NCI-H1105 (cell line): ENCODE results near the gene PNLIPRP3.
"Not testable (repeated sequence)": the region's sequence is repeated elsewhere in the genome, so short reads cannot be mapped to it uniquely, and the experiment has no call there.

ENCODE experiments used
- DNase-seq: peaks from one replicate; lab custom pipeline; 2025; lab: John Stamatoyannopoulos, UW

PNLIPRP3 gene

GRCh38 chr10:116427671-116428070 is at the start of gene PNLIPRP3:
Gene PNLIPRP3 (plus strand): TSS chr10:116427847. CDS start chr10:116428013, 166 bp downstream.
- no peak for DNase-seq

DNA sequence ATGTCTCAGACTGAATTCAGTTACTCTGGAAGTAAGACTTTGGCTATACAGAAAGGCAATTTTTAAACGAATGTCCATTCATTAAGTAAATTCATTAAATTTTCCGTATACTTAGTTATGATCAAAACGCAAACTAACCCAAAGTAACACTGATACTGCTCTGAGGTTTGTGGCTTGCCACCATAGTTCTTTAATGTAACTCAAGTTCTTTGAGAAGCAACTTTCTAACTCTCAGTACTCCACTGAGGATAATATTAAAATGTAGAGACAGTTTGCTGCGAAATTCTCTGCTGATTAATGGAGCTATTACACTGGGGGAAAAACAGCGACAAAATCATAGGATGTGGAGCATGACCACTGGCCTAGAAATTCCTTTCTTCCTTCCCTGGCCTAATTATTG is 45.4 kb upstream of the PNLIPRP3 start:
- no peak for DNase-seq

- no peak for DNase-seq
Observed at GRCh38 chr10:116385311-116385710, 42.3 kb upstream of the PNLIPRP3 start.

DNA sequence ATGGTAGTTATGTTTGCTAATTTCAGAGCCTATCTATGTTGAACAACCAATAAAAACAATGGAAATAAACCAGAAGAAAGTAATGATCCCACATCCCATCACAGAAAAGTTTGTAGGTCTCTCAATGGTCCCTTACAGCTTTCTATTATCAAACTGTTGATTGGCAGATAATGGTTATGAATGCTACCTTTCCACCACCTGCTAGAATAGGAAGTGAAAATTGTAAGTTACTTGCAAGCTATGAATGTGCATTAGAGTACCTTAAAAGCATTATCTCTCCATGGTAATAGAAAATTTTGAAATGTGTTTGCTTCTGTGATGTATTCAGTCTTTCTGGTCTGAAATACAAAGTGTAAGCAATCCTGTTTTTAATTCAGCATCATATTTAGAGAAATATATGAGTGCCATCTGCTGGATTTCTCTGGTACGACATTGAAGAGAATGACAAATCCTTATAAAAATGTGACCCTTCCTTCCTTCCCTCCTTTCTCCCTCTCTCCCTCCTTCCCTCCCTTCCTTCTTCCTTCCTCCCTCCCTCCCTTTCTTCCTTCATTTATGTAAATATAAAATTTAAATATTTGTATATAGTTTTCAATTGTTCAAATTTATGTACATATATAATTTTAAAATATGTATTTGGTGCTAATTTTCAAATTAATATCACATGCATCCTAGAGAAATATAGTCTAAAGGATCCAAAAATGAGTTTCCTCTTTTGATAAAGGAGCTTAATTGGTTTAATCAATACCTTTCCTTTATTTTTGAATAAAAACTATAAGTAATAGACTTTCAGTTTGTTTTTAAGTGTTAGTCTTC is 41.4 kb upstream of the PNLIPRP3 start:
- DNase-seq = peak; percentile 17

GRCh38 chr10:116393246-116393831 is 34.3 kb upstream of the PNLIPRP3 start:
- not testable (repeated sequence) for DNase-seq

- DNase-seq = no peak
Observed at GRCh38 chr10:116395223-116395985, 32.2 kb upstream of the PNLIPRP3 start.

DNA sequence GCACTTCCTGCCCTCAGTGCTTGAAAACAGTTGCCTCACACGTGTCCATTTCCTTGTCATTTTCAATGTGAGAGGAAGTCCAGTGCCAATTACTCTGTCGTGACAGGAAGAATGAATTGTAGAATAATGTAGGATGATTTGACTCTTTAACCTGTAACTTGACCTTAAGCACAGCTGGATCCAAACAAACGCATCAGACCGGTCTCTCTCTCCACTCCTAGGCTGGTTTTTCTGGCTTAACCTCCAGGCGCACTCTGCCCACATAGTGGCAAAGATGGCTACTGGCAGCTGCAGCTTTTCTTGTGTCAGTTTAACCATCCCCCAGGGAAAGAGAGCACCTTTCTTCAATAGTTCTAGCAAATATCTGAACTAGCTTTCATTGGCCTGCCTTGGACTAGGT is 29.4 kb upstream of the PNLIPRP3 start:
- no peak for DNase-seq

- no peak for DNase-seq
Observed at GRCh38 chr10:116402858-116403257, 24.8 kb upstream of the PNLIPRP3 start.

GRCh38 chr10:116403740-116404250 is 23.9 kb upstream of the PNLIPRP3 start:
- no peak for DNase-seq

- DNase-seq = no peak
Observed at GRCh38 chr10:116408719-116409118, 18.9 kb upstream of the PNLIPRP3 start.

DNA sequence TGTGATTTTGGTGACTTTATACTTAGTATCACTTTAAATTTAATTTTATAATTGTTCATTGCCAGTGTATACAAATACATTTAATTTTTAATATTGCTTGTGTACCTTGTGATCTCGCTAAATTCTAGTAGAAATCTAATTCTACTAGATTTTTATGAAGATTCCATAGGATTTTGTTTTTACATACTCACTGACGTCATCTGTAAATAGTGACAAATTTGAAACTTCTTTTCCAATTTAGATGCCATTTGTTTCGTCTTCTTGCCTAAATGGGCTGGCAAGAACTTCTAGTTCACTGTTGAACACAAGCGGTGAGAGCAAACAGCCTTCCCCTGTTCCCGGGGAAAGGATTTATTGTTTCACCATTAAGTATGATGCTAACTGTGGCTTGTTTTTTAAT is 17.3 kb upstream of the PNLIPRP3 start:
- DNase-seq = no peak

DNA sequence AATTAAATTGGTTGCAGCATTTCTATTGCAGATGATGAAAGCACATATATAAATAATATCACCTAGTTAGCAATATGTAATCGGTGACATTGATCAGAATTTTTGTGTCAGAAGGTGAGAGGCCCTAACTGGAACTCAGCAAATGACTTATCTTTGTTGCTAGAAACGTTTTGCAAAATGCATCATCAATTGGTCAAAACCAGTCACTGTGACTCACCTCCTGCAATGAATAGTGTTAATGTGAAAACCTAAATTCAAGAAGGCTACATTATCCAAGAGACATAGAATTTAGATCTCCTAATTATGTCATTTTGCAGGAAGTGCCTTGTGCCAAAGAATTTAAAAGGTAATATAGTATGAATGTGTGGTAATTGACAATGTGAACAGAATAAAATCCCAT is 9.8 kb upstream of the PNLIPRP3 start:
- DNase-seq = no peak

- no peak for DNase-seq
Observed at GRCh38 chr10:116418389-116418788, 9.3 kb upstream of the PNLIPRP3 start.

DNA sequence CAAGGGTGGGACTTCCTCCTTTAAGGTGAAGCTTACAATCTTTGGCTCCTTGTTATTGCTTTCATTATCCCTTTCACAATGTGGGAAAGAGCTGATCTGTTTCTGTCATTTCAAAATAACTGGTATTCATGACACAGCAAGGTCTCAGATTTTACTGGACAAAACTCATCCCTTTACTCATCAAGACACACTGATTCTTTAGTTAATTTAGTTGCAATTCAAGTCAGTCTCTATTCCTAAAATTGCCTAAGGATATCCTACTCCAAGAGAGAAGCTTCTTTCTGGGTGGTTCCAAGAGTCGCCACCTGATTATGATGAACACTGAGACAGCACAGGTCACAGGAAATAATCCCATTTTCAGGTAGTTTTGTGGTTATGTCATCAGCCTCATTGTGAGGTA is 5.8 kb upstream of the PNLIPRP3 start:
- no peak for DNase-seq

DNA sequence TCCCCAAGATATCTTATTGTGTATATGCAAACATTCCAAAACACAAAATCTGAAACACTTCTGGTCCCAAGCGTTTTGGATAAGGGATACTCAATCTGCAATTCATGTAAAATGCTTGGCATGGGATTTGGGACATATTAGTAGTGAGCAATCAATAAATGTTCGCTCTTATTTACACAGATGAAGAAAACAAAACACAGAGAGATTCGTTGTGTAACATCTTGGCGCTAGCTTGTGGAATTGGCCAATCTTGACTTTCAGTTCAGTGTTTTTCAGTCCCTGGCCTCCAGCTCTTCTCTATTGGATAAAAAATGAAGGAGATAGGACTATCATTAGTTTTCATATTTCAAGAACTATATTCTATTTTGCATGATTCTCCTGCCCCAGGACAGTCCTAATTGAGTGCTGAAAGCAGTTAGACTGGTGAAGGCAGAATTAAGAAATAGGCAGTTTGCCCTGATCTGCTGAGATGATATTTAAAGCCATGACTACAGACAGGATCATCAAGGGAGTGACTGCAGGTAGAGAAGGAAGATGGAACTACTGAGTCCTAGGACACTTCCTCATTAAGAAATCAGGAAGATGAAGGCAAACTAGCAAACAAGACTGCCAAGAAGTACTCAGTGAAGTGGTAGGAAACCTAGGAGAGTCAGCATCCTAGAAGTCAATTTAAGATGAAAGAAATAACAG is 1.8 kb downstream of the PNLIPRP3 start:
- no peak for DNase-seq

GRCh38 chr10:116430288-116430687 is 2.6 kb downstream of the PNLIPRP3 start:
- DNase-seq = no peak

GRCh38 chr10:116431598-116431997 is 4.0 kb downstream of the PNLIPRP3 start:
- no peak for DNase-seq

- no peak for DNase-seq
Observed at GRCh38 chr10:116437076-116437692, 9.5 kb downstream of the PNLIPRP3 start.

- no peak for DNase-seq
Observed at GRCh38 chr10:116440330-116441030, 12.8 kb downstream of the PNLIPRP3 start.

GRCh38 chr10:116444527-116445142 is 17.0 kb downstream of the PNLIPRP3 start:
- DNase-seq = no peak

GRCh38 chr10:116450861-116451260 is 23.2 kb downstream of the PNLIPRP3 start:
- DNase-seq = no peak
